Measurements from ENCODE around the gene PLPPR4. TPM values are rescaled to one million over a fixed set of nuclear protein-coding genes. Genes with fewer than 3 reads are reported as not detected.

PLPPR4 gene
- total RNA-seq, 1 experiment from 2014 or later: not detected

DNA sequence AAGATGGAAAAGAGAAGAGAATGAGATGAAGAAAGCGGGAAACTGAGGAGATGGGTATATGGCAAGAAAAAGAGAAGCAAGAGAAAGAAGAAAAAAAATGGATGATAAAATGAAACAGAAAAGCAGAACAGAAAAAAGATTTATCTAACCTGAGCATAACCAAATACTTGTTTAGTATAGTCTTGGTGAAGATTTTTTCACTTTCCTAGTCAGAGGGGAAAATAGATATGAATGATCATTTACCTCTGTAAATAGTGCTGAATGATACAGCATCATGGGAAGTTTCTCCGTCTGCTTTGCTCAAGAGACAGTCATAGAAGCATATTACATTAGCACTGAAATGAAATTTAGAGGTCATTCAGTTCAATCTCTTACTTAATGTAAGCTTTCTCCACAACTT is 36.1 kb upstream of the PLPPR4 start:
- Histone ChIP-seq H2AFZ (no peak overlapping the region), H3K4me2 (no peak overlapping the region), H3K27me3 (ENCODE audit: insufficient read depth, low read depth) (no peaks in the 10 kb centered on the region), H4K20me1 (ENCODE audit: insufficient read depth) (no peaks in the 10 kb centered on the region), H3K9me2 (ENCODE audit: insufficient read depth) (no peaks in the 10 kb centered on the region), H3K27ac (no peak overlapping the region), H3K4me1 (replicated peaks; ENCODE audit: insufficient read depth) (no peaks in the 10 kb centered on the region), H3F3A (ENCODE audit: insufficient read depth, low read depth) (no peaks in the 10 kb centered on the region), H3K79me2 (ENCODE audit: low read depth) (no peaks in the 10 kb centered on the region), H3K36me3 (ENCODE audit: low read depth) (no peaks in the 10 kb centered on the region), H3K9me3 (ENCODE audit: insufficient read depth, low read depth) (no peaks in the 10 kb centered on the region), H3K4me3 (no peak overlapping the region)
- no TSS peak for BruUV-seq (replicated peaks)
- ChIA-PET POLR2A (ENCODE audit: unreplicated experiment) (no interaction called here), CTCF (no interaction called here)
- no peak for DNase-seq
- TF ChIP-seq, protein P1, sequence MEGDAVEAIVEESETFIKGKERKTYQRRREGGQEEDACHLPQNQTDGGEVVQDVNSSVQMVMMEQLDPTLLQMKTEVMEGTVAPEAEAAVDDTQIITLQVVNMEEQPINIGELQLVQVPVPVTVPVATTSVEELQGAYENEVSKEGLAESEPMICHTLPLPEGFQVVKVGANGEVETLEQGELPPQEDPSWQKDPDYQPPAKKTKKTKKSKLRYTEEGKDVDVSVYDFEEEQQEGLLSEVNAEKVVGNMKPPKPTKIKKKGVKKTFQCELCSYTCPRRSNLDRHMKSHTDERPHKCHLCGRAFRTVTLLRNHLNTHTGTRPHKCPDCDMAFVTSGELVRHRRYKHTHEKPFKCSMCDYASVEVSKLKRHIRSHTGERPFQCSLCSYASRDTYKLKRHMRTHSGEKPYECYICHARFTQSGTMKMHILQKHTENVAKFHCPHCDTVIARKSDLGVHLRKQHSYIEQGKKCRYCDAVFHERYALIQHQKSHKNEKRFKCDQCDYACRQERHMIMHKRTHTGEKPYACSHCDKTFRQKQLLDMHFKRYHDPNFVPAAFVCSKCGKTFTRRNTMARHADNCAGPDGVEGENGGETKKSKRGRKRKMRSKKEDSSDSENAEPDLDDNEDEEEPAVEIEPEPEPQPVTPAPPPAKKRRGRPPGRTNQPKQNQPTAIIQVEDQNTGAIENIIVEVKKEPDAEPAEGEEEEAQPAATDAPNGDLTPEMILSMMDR (conservative IDR thresholded peaks at IDR 0.05): no peak
- TF ChIP-seq EZH2 (IDR thresholded peaks at IDR 0.05; ENCODE audit: low read depth): no peak
- intact Hi-C loops (cut with micrococcal nuclease; ENCODE audit: unreplicated experiment): no loop called here

DNA sequence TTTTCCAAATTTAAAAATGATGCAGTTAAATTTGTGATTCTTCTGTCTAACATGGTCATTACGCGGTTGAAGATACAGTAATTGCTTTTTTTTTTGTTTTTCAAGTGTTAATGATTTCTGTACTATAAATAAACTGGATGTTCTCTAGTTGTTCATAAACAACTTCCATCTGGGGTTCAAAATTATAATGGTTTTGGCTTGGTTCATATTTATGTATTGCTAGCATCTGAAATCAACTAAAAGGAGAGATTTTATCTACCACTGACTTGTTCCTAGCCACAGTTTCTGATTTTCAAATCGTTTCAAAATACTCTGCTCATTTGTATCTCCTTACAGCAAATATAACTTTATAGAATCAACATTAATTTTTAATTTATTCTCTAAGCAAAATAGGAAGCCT is 35.2 kb upstream of the PLPPR4 start:
- intact Hi-C loops (cut with micrococcal nuclease; ENCODE audit: unreplicated experiment): no loop called here

DNA sequence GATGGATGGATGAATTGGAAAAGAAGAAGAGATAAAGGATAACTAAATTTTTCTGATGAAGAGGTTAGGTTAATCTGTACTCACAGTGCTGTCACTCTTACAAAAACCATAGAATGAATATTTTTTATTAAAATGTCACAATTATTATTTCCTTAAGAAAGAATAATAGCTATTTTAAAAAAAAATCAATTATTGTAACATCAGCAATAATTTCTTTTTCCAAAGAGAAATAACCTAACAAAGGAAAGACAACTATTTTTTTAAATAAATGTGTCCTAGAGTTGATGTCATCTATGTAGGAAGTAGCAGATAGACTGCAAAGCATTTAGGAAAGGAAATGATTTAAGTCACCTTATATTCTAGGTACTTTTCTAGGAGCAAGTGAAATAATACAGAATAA is 33.6 kb upstream of the PLPPR4 start:
- intact Hi-C loops (cut with micrococcal nuclease; ENCODE audit: unreplicated experiment): no loop called here
- no peaks in the 10 kb centered on the region for H3K9me3 ChIP-seq (ENCODE audit: insufficient read depth, low read depth)

More for the DNA sequence above, 35.2 kb upstream of the PLPPR4 start:
- Histone ChIP-seq H3K27ac (no peak overlapping the region), H3K4me1 (replicated peaks; ENCODE audit: insufficient read depth) (no peaks in the 10 kb centered on the region), H3F3A (ENCODE audit: insufficient read depth, low read depth) (no peaks in the 10 kb centered on the region), H3K79me2 (ENCODE audit: low read depth) (no peaks in the 10 kb centered on the region), H3K4me3 (no peak overlapping the region), H3K9me3 (ENCODE audit: insufficient read depth, low read depth) (no peaks in the 10 kb centered on the region), H2AFZ (no peak overlapping the region), H4K20me1 (ENCODE audit: insufficient read depth) (no peaks in the 10 kb centered on the region), H3K27me3 (ENCODE audit: insufficient read depth, low read depth) (no peaks in the 10 kb centered on the region), H3K4me2 (no peak overlapping the region), H3K9me2 (ENCODE audit: insufficient read depth) (no peaks in the 10 kb centered on the region), H3K36me3 (ENCODE audit: low read depth) (no peaks in the 10 kb centered on the region)
- no peak for DNase-seq
- no peak for TF ChIP-seq EZH2 (IDR thresholded peaks at IDR 0.05; ENCODE audit: low read depth)
- TF ChIP-seq, protein P1 (conservative IDR thresholded peaks at IDR 0.05): no peak
- ChIA-PET CTCF (no interaction called here), POLR2A (ENCODE audit: unreplicated experiment) (no interaction called here)
- BruUV-seq (replicated peaks): no TSS peak

More for the DNA sequence above, 33.6 kb upstream of the PLPPR4 start:
- no peak overlapping the region for H2AFZ ChIP-seq
- no peak for DNase-seq
- ChIA-PET CTCF (no interaction called here), POLR2A (ENCODE audit: unreplicated experiment) (no interaction called here)
- no peaks in the 10 kb centered on the region for H3K27me3 ChIP-seq (ENCODE audit: insufficient read depth, low read depth)
- H3K4me2 ChIP-seq: no peak overlapping the region
- H3K9me2 ChIP-seq (ENCODE audit: insufficient read depth): no peaks in the 10 kb centered on the region
- no peaks in the 10 kb centered on the region for H3K79me2 ChIP-seq (ENCODE audit: low read depth)
- no peak overlapping the region for H3K4me3 ChIP-seq
- H3K4me1 ChIP-seq (replicated peaks; ENCODE audit: insufficient read depth): no peaks in the 10 kb centered on the region
- no peak for TF ChIP-seq EZH2 (IDR thresholded peaks at IDR 0.05; ENCODE audit: low read depth)
- TF ChIP-seq, protein P1 (conservative IDR thresholded peaks at IDR 0.05): no peak
- no TSS peak for BruUV-seq (replicated peaks)
- no peaks in the 10 kb centered on the region for H4K20me1 ChIP-seq (ENCODE audit: insufficient read depth)
- H3F3A ChIP-seq (ENCODE audit: insufficient read depth, low read depth): no peaks in the 10 kb centered on the region
- no peaks in the 10 kb centered on the region for H3K36me3 ChIP-seq (ENCODE audit: low read depth)
- no peak overlapping the region for H3K27ac ChIP-seq
